ENCODE results near the gene MARF1.
A peak's percentile ranks its signal among the peaks of the same experiment; 100 is the strongest.
"Not testable (repeated sequence)": the region's sequence is repeated elsewhere in the genome, so short reads cannot be mapped to it uniquely, and the experiment has no call there.

Gene MARF1

GRCh38 chr16:15547072-15547767 is 95.7 kb downstream of the MARF1 start:
- DNase-seq; intact Hi-C loops (cut with DNase I): not testable (repeated sequence)

- intact Hi-C loops (cut with DNase I) = no loop called here
- peak in 1 of 10 donors; percentile 43 for DNase-seq
These were observed 97.4 kb downstream of the MARF1 start for GRCh38 chr16:15545544-15545943.

GRCh38 chr16:15544405-15544804 is 98.5 kb downstream of the MARF1 start:
- DNase-seq = no peak
- intact Hi-C loops (cut with DNase I) = no loop called here
